Stimulated activated CD4-positive, alpha-beta T cell treated with anti-CD3 and anti-CD28 coated beads, Interleukin-12 subunit alpha, Interleukin-12 subunit beta, amount 100 ng/mL, for 4 hours (primary cell): ENCODE results near the gene CEP120.

Experiments
- DNase-seq: peaks from one replicate; pipeline ENCODE4 v3.0.0-alpha.2; 2020

The CEP120 gene

DNA sequence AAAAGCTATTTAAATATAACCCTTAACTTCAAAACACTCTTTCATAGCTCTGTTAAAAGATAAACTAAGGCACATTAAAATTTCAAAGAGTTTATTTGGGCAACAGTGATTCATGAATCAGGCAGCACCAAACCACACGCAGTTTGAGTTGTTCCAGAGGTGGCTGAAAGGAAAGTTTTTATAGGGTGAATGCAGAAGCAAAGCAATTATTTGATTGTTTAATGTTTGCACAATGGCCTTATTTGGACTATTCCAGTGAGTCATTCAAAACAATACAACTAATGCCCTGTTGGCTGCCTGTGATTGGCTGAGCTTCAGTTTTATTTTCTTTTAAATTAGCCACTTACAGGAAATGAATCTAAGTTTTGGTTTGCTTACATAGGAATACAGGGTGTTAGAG is 125.3 kb downstream of the CEP120 start:
- no peak for DNase-seq

DNA sequence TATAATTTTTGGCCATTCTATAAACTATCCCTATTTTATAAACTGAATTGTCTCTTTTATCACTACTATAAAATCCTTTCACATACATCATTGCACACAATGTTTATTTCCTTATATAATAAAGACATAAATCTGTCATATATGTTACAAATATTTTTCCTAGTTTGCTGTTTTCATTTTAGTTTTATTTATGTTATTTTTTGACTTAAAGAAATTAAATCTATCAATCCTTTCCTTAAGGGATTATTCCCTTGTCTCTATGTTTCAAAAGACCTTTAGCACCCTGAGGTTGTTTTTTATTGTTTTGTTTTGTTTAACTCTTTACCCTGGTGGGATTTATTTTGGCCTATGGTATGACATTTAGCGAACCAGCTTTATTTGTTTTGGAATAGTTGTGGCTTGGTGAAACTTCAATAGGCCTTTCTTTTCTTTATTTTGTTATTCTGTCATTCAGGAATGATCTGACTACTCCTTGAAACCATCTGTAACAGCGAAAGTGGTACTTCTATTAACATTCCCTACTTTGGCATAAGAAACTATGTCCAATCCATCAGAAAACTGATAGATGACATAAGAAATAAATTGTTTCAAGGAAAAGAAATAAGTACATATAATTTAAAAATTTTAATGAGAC is 125.9 kb downstream of the CEP120 start:
- no peak for DNase-seq
